ENCODE data around the gene LEPROT. TPM values are rescaled to one million over a fixed set of nuclear protein-coding genes. Genes with fewer than 3 reads are reported as not detected.

Gene LEPROT
- total RNA-seq, 4 donors from 2014 or later: 18.4 to 91.9 (median 68.6) TPM

- DNase-seq: no peak
- H3K36me3 ChIP-seq: no peaks in the 10 kb centered on the region
- H3K9me3 ChIP-seq: no peaks in the 10 kb centered on the region
- H3K27me3 ChIP-seq: no peaks in the 10 kb centered on the region
- H3K27ac ChIP-seq: no peak overlapping the region
- no peak for TF ChIP-seq CTCF (IDR thresholded peaks at IDR 0.05)
- TF ChIP-seq POLR2A (IDR thresholded peaks at IDR 0.05): no peak
- no peaks in the 10 kb centered on the region for H3K4me1 ChIP-seq
- intact Hi-C loops (cut with DNase I; ENCODE audit: low total_unique reads): no loop called here
- no peak overlapping the region for H3K4me3 ChIP-seq
Measured at GRCh38 chr1:65399003-65399402, 21.5 kb upstream of the LEPROT start.

- Histone ChIP-seq H3K27ac (no peak overlapping the region), H3K36me3 (no peaks in the 10 kb centered on the region), H3K4me3 (no peak overlapping the region), H3K27me3 (no peaks in the 10 kb centered on the region), H3K4me1 (no peaks in the 10 kb centered on the region), H3K9me3 (no peaks in the 10 kb centered on the region)
- TF ChIP-seq POLR2A (IDR thresholded peaks at IDR 0.05): no peak
- no peak for TF ChIP-seq CTCF (IDR thresholded peaks at IDR 0.05)
- DNase-seq: no peak
- intact Hi-C loops (cut with DNase I; ENCODE audit: low total_unique reads): no loop called here
Measured at GRCh38 chr1:65401612-65402011, 18.9 kb upstream of the LEPROT start.

- TF ChIP-seq CTCF (IDR thresholded peaks at IDR 0.05) (no peak), POLR2A (IDR thresholded peaks at IDR 0.05) (no peak)
- Histone ChIP-seq H3K36me3 (no peaks in the 10 kb centered on the region), H3K27ac (no peak overlapping the region), H3K4me1 (no peaks in the 10 kb centered on the region), H3K27me3 (no peaks in the 10 kb centered on the region), H3K4me3 (no peak overlapping the region), H3K9me3 (no peaks in the 10 kb centered on the region)
- DNase-seq: no peak
- intact Hi-C loops (cut with DNase I; ENCODE audit: low total_unique reads): no loop called here
Measured at GRCh38 chr1:65404941-65405340, 15.5 kb upstream of the LEPROT start.

GRCh38 chr1:65407877-65408276 lies 12.6 kb upstream of the LEPROT start:
- H3K4me1 ChIP-seq: no peaks in the 10 kb centered on the region
- no peaks in the 10 kb centered on the region for H3K36me3 ChIP-seq
- H3K4me3 ChIP-seq: no peak overlapping the region
- no peak for DNase-seq
- no peak for TF ChIP-seq CTCF (IDR thresholded peaks at IDR 0.05)
- TF ChIP-seq POLR2A (IDR thresholded peaks at IDR 0.05): no peak
- H3K27me3 ChIP-seq: no peaks in the 10 kb centered on the region
- intact Hi-C loops (cut with DNase I; ENCODE audit: low total_unique reads): no loop called here
- no peak overlapping the region for H3K27ac ChIP-seq
- H3K9me3 ChIP-seq: no peaks in the 10 kb centered on the region

GRCh38 chr1:65409314-65409713 lies 11.2 kb upstream of the LEPROT start:
- Histone ChIP-seq H3K4me3 (no peak overlapping the region), H3K9me3 (no peaks in the 10 kb centered on the region), H3K36me3 (no peaks in the 10 kb centered on the region), H3K27ac (no peak overlapping the region), H3K27me3 (no peaks in the 10 kb centered on the region), H3K4me1 (no peaks in the 10 kb centered on the region)
- TF ChIP-seq POLR2A (IDR thresholded peaks at IDR 0.05) (no peak), CTCF (IDR thresholded peaks at IDR 0.05) (no peak)
- intact Hi-C loops (cut with DNase I; ENCODE audit: low total_unique reads): no loop called here
- DNase-seq: no peak

Measured in uterus (tissue), 4 donors.